Stimulated activated CD4-positive, alpha-beta T cell treated with anti-CD3 and anti-CD28 coated beads, TNF-alpha, amount 100 ng/mL, for 24 hours (primary cell): Measurements from ENCODE around the gene SVOP.
A peak's percentile ranks its signal among the peaks of the same experiment; 100 is the strongest.

Experiments used
- DNase-seq, 3 experiments: peaks; one replicate each; pipeline ENCODE4 v3.0.0-alpha.2; 2020; ENCODE audit warnings: low read depth in 3 of 3

Gene SVOP

DNA sequence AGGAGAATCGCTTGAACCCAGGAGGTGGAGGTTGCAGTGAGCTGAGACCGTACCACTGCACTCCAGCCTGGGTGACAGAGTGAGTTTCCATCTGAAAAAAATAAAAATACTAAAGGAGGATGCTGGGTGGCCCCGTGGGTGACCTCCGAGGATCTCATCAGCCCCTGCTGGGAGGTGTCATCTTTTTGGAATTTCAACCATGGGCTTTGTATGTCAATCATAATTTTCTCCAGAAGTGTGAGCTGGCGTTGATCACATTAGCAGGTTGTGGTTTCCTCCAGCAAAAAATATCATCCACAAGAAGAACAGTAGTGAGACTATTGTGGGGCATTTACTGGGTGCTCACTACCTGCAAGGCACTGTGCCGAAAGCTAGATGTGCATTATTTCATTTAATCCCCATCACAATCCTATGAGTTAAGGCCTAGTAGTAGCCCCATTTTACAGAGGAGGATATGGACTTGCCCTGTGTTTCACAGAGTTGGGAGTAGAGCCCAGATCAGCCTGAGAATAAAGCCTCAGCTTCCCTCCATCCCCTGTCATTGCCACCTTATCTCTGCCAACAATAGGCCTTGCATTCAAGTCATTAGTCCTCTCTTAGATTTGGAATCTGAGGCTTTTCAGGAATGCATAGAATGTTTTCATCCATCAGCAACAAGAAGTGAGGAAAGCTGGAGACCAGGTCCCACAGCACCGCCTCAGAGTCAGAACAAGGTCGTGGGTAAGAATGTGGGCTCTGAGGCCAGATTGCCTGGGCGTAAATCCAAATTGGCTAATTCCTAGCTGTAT is 39.8 kb downstream of the SVOP start:
- DNase-seq, result no peak

DNA sequence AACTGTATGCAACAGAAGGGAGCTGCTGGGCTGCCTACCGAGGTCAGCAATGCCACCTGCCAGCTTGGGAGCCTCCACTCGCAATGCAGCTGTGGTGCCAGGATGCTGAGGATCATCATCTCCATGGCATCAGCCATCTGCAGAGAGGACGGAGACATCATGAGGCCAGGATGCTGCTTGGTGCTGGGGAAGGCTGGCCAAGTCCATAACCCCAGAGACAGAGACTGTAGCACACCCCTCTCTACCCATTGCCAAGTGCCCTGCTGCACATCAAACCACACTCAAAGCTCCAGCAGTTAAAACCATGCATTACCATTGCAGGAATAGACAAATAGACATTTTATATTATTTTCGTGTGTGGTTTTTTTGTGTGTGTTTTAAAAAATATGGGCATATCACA is 43.5 kb downstream of the SVOP start:
- no peak for DNase-seq

DNA sequence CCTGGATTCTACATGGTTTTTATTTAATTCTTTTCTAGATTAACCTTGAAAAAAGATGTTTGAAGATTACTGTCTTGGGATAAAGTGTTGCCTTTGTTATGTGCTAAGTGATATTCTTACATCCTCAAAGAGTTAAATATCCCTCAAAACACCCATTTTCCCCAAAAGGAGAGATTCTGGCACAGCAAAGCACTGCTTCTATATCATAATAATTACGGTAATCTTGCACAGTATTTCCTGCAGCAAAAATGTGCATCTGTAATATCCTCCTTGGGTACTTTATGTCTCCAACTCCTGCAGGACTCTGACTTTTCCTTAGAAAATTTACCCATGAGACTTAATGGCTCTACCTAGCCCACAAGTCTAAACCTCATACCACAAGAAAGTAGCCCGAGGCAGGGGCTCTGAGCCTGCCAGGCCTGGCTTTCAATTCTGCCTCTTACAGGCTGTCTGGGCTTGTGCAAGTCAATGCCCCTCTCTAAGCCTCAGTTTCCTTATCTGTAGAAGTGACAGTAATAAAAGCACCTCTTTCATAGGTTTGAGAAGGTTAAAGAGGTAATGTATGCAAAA is 45.8 kb downstream of the SVOP start:
- no peak for DNase-seq

- no peak for DNase-seq
Observed at GRCh38 chr12:108973629-108974152, 47.2 kb downstream of the SVOP start.

GRCh38 chr12:108972358-108972757 is 48.5 kb downstream of the SVOP start:
- no peak for DNase-seq

- DNase-seq, result no peak
Observed at GRCh38 chr12:108969622-108970021, 51.2 kb downstream of the SVOP start.

GRCh38 chr12:108967869-108968540 is 52.9 kb downstream of the SVOP start:
- no peak for DNase-seq

- DNase-seq, result no peak
Observed at GRCh38 chr12:108966378-108967151, 54.3 kb downstream of the SVOP start.

DNA sequence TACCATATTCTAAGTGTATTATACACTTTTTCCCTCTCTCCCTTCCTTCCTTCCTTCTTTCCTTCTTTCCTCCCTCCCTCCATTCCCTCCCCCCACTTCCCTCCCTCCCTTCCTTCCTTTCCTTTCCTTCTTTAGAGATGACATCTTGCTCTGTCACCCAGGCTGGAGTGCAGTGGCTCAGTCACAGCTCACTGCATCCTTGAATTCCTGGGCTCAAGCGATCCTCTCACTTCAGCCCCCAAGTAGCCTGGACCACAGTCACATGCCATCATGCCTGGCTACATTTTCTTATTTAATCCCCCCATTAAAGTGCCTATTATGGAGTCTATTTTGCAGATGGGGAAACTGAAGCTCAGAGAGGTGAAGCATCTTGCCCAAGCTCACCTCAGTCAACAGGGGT is 55.0 kb downstream of the SVOP start:
- DNase-seq, result no peak

GRCh38 chr12:108964371-108965352 is 56.2 kb downstream of the SVOP start:
- no peak for DNase-seq

- no peak for DNase-seq
Observed at GRCh38 chr12:108962256-108962655, 58.6 kb downstream of the SVOP start.

- DNase-seq, result no peak
Observed at GRCh38 chr12:108959748-108960655, 60.9 kb downstream of the SVOP start.

DNA sequence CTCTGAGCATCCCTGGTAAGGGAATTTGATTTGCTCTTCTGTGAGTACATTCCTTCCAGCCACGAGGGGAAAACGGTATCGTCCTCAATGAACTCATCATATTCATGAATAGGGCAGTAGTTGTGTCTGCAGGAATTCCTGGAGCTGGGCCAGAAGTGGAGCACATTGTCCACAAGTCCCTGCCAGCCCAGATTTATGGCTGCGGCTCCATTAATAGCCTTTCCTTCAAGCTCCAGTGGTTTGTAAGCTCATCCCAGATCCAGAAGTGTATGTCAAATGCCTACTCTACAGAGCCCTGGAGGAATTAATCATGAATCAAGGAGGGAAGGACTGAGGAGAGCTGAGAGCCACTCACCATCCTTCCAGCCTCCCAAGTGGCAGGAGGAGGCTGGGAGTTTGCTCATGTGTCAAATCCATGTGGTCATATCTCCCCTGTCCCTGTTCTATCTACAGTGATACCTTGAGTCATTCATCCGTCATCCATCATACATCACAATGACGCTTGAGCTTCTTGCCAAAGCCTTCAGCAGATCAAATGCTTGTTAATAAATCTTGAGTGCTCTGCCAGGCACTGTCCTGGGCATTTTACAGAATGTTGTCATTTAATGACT is 65.5 kb downstream of the SVOP start:
- no peak for DNase-seq

- peak; percentile 26 to 65 (median 46) for DNase-seq
Observed at GRCh38 chr12:108950991-108951739, 69.7 kb downstream of the SVOP start.

- no peak for DNase-seq
Observed at GRCh38 chr12:108949976-108950375, 70.9 kb downstream of the SVOP start.

- no peak for DNase-seq
Observed at GRCh38 chr12:108948367-108948766, 72.5 kb downstream of the SVOP start.

DNA sequence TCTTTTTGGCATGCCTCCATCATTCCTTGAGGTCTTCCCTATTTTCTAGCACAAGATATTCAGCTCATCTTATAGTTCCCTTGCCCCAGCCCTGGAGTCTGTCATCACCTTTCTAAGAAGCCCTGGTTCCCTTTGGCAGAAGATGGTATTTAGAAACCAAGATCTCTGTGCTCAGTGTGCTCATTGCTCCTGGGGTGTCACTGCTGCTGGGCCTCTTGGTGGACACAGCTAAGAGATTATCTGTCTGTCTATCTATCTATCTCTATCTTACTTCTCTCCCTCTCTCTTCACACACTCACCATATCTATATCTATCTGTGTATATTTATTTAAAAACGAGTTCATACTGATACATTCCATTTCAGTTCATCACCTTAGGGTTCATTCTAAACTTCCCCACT is 73.8 kb downstream of the SVOP start:
- no peak for DNase-seq

DNA sequence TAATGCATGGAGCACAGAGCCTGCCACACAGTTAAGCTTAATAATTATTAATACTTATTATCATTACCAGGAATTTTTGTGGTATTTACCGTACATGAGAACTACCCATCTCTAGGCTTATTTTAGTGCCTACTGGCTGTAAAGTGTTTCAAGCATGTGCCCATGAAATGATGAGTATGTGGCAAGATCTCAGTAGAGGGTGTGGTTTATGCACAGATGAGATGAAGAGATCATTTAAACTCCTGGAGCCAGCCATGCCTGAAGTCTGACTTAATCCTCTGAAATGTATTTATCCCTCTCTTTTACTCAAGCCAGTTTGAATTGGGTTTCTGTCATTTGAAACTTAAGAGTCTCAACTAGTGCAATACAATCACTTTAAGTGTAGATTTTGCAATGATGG is 80.7 kb downstream of the SVOP start:
- no peak for DNase-seq

DNA sequence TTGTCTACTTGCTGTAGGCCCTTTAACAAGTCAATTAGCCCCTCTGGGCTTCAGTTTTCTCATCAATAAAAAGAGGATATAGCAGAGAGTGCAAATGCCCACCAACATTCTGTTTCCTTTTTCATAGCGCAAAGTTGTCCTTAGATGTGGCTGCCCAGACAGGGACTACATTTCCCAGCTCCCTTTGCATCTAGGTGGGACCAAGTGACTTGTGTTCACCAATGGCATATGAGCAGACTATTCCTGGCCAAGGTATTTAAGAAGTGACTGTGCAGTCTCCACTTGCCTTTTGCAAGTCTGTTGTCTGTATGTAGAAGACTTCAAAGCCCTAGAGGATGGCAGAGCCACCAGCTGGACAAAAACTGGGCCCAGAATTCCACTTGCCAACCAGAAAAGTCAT is 81.3 kb downstream of the SVOP start:
- DNase-seq, result no peak
